H7 (cell line): ENCODE results near the gene TRPV4. TPM values are rescaled to one million over a fixed set of nuclear protein-coding genes. Genes with fewer than 3 reads are reported as not detected.

Source experiments
- DNase-seq: peaks from one replicate; pipeline ENCODE4 v3.0.0; 2012
- H3K27me3 ChIP-seq: 2 replicates; pipeline ENCODE4 v1.6.0; 2011; ENCODE audit warnings: mild to moderate bottlenecking, low read length; ENCODE audit not compliant: control insufficient read depth, insufficient read depth
- H3K36me3 ChIP-seq: replicated peaks from 2 replicates; pipeline ENCODE4 v1.5.1; 2011; ENCODE audit warnings: low read length; ENCODE audit not compliant: control insufficient read depth, insufficient read depth
- H3K4me3 ChIP-seq: 2 replicates; pipeline ENCODE4 v1.5.1; 2011; ENCODE audit warnings: low read depth, mild to moderate bottlenecking, control low read depth, low read length, moderate library complexity; ENCODE audit not compliant: insufficient read depth
- total RNA-seq: library from RNA; depleted of rRNA; stranded (reverse); fragments of >200 nt; shearing (Covaris generic); gene quantifications from 2 replicates; pipeline ENCODE4 v1.2.3, GENCODE V29; 2014

The TRPV4 gene
- total RNA-seq, 1 experiment from 2014 or later: 1.6 TPM

- H3K36me3 ChIP-seq: no peaks in the 10 kb centered on the region
- DNase-seq: peak; percentile 61
- no peaks in the 10 kb centered on the region for H3K27me3 ChIP-seq
- H3K4me3 ChIP-seq: no peak overlapping the region
These were observed 18.5 kb downstream of the TRPV4 start for GRCh38 chr12:109814600-109815150.

- no peak overlapping the region for H3K4me3 ChIP-seq
- no peak for DNase-seq
- no peaks in the 10 kb centered on the region for H3K27me3 ChIP-seq
- no peaks in the 10 kb centered on the region for H3K36me3 ChIP-seq
These were observed 19.3 kb downstream of the TRPV4 start for GRCh38 chr12:109813810-109814416.

GRCh38 chr12:109811624-109811995 is 21.6 kb downstream of the TRPV4 start:
- H3K4me3 ChIP-seq: no peak overlapping the region
- H3K36me3 ChIP-seq: no peaks in the 10 kb centered on the region
- peak; percentile 63 for DNase-seq
- no peaks in the 10 kb centered on the region for H3K27me3 ChIP-seq

GRCh38 chr12:109810954-109811623 is 22.1 kb downstream of the TRPV4 start:
- Histone ChIP-seq H3K27me3 (no peaks in the 10 kb centered on the region), H3K36me3 (no peaks in the 10 kb centered on the region), H3K4me3 (no peak overlapping the region)
- no peak for DNase-seq

GRCh38 chr12:109808876-109809646 is 24.1 kb downstream of the TRPV4 start:
- no peak overlapping the region for H3K4me3 ChIP-seq
- H3K36me3 ChIP-seq: no peaks in the 10 kb centered on the region
- no peaks in the 10 kb centered on the region for H3K27me3 ChIP-seq
- DNase-seq: no peak

GRCh38 chr12:109807954-109808643 is 25.1 kb downstream of the TRPV4 start:
- Histone ChIP-seq H3K4me3 (no peak overlapping the region), H3K27me3 (no peaks in the 10 kb centered on the region), H3K36me3 (no peaks in the 10 kb centered on the region)
- no peak for DNase-seq

GRCh38 chr12:109804820-109805761 is 28.1 kb downstream of the TRPV4 start:
- no peaks in the 10 kb centered on the region; the same call in 1 of the 2 replicates for H3K36me3 ChIP-seq
- H3K4me3 ChIP-seq: no peak overlapping the region
- peak; percentile 94 for DNase-seq
- H3K27me3 ChIP-seq: no peaks in the 10 kb centered on the region

- H3K27me3 ChIP-seq: no peaks in the 10 kb centered on the region
- no peaks in the 10 kb centered on the region; the same call in 1 of the 2 replicates for H3K36me3 ChIP-seq
- no peak overlapping the region for H3K4me3 ChIP-seq
- DNase-seq: no peak
These were observed 29.5 kb downstream of the TRPV4 start for GRCh38 chr12:109803678-109804077.

- DNase-seq: no peak
- no peaks in the 10 kb centered on the region for H3K27me3 ChIP-seq
- no peak overlapping the region for H3K4me3 ChIP-seq
- no peaks in the 10 kb centered on the region; the same call in 1 of the 2 replicates for H3K36me3 ChIP-seq
These were observed 30.4 kb downstream of the TRPV4 start for GRCh38 chr12:109802828-109803227.

- no peaks in the 10 kb centered on the region for H3K27me3 ChIP-seq
- no peak for DNase-seq
These were observed 32.7 kb downstream of the TRPV4 start for GRCh38 chr12:109800536-109800935.

GRCh38 chr12:109798691-109799090 is 34.5 kb downstream of the TRPV4 start:
- Histone ChIP-seq H3K4me3 (no peak overlapping the region), H3K36me3 (no peaks in the 10 kb centered on the region; the same call in 1 of the 2 replicates), H3K27me3 (no peaks in the 10 kb centered on the region)
- no peak for DNase-seq

More at GRCh38 chr12:109800536-109800935, 32.7 kb downstream of the TRPV4 start:
- Histone ChIP-seq H3K4me3 (no peak overlapping the region), H3K36me3 (no peaks in the 10 kb centered on the region; the same call in 1 of the 2 replicates)

GRCh38 chr12:109797905-109798669 is 35.1 kb downstream of the TRPV4 start:
- no peaks in the 10 kb centered on the region for H3K27me3 ChIP-seq
- no peaks in the 10 kb centered on the region; the same call in 1 of the 2 replicates for H3K36me3 ChIP-seq
- DNase-seq: peak; percentile 78
- no peak overlapping the region for H3K4me3 ChIP-seq

- H3K27me3 ChIP-seq: no peaks in the 10 kb centered on the region
- DNase-seq: no peak
- no peaks in the 10 kb centered on the region; the same call in 1 of the 2 replicates for H3K36me3 ChIP-seq
- no peak overlapping the region for H3K4me3 ChIP-seq
These were observed 37.1 kb downstream of the TRPV4 start for GRCh38 chr12:109796057-109796456.
